ENCODE results near the gene VPS35L. TPM values are rescaled to one million over a fixed set of nuclear protein-coding genes. Genes with fewer than 3 reads are reported as not detected.

The VPS35L gene
- total and polyA plus RNA-seq, 2 experiments from 2014 or later, result 48.0 to 54.6 TPM

DNA sequence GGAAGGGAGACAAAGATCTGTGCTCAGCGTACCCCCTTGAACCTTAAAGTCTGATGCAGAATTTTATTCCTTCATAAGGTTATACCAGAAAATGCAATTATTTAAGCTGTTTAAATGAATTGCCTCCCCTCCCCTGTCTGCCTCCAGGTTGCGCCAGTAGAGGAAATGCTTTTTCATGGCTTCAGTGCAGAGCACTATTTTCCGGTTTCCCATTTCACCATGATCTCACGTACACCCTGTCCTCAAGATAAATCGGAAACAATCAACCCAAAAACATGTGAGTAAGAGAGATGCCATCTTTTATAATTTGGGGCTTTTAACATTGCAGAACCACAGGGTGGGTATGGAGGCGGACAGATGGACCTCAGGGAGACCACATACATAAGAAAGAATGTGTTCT, 178.0 kb downstream of the VPS35L start:
- TF ChIP-seq, protein P1, sequence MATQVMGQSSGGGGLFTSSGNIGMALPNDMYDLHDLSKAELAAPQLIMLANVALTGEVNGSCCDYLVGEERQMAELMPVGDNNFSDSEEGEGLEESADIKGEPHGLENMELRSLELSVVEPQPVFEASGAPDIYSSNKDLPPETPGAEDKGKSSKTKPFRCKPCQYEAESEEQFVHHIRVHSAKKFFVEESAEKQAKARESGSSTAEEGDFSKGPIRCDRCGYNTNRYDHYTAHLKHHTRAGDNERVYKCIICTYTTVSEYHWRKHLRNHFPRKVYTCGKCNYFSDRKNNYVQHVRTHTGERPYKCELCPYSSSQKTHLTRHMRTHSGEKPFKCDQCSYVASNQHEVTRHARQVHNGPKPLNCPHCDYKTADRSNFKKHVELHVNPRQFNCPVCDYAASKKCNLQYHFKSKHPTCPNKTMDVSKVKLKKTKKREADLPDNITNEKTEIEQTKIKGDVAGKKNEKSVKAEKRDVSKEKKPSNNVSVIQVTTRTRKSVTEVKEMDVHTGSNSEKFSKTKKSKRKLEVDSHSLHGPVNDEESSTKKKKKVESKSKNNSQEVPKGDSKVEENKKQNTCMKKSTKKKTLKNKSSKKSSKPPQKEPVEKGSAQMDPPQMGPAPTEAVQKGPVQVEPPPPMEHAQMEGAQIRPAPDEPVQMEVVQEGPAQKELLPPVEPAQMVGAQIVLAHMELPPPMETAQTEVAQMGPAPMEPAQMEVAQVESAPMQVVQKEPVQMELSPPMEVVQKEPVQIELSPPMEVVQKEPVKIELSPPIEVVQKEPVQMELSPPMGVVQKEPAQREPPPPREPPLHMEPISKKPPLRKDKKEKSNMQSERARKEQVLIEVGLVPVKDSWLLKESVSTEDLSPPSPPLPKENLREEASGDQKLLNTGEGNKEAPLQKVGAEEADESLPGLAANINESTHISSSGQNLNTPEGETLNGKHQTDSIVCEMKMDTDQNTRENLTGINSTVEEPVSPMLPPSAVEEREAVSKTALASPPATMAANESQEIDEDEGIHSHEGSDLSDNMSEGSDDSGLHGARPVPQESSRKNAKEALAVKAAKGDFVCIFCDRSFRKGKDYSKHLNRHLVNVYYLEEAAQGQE (IDR thresholded peaks at IDR 0.05; ENCODE audit: unreplicated experiment), result no peak
- TF ChIP-seq NANOG (IDR thresholded peaks at IDR 0.05; ENCODE audit: borderline replicate concordance) (no peak), STAT1 (IDR thresholded peaks at IDR 0.05; ENCODE audit: unreplicated experiment) (no peak), ZNF114 (CRISPR knock-in tag; IDR thresholded peaks at IDR 0.05) (no peak), EZH2 (IDR thresholded peaks at IDR 0.05; ENCODE audit: low read depth, unreplicated experiment) (no peak), POLR2AphosphoS5 (IDR thresholded peaks at IDR 0.05; ENCODE audit: low read depth) (no peak), CREB1 (CRISPR knock-in tag; IDR thresholded peaks at IDR 0.05; ENCODE audit: low read depth) (no peak), JUNB (IDR thresholded peaks at IDR 0.05; ENCODE audit: unreplicated experiment) (no peak), ZNF331 (CRISPR knock-in tag; IDR thresholded peaks at IDR 0.05; ENCODE audit: low read depth) (no peak), EZH2phosphoT487 (IDR thresholded peaks at IDR 0.05; ENCODE audit: unreplicated experiment) (no peak)
- TF ChIP-seq, protein P2, sequence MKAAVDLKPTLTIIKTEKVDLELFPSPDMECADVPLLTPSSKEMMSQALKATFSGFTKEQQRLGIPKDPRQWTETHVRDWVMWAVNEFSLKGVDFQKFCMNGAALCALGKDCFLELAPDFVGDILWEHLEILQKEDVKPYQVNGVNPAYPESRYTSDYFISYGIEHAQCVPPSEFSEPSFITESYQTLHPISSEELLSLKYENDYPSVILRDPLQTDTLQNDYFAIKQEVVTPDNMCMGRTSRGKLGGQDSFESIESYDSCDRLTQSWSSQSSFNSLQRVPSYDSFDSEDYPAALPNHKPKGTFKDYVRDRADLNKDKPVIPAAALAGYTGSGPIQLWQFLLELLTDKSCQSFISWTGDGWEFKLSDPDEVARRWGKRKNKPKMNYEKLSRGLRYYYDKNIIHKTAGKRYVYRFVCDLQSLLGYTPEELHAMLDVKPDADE (IDR thresholded peaks at IDR 0.05), result no peak
- TF ChIP-seq, protein P3, sequence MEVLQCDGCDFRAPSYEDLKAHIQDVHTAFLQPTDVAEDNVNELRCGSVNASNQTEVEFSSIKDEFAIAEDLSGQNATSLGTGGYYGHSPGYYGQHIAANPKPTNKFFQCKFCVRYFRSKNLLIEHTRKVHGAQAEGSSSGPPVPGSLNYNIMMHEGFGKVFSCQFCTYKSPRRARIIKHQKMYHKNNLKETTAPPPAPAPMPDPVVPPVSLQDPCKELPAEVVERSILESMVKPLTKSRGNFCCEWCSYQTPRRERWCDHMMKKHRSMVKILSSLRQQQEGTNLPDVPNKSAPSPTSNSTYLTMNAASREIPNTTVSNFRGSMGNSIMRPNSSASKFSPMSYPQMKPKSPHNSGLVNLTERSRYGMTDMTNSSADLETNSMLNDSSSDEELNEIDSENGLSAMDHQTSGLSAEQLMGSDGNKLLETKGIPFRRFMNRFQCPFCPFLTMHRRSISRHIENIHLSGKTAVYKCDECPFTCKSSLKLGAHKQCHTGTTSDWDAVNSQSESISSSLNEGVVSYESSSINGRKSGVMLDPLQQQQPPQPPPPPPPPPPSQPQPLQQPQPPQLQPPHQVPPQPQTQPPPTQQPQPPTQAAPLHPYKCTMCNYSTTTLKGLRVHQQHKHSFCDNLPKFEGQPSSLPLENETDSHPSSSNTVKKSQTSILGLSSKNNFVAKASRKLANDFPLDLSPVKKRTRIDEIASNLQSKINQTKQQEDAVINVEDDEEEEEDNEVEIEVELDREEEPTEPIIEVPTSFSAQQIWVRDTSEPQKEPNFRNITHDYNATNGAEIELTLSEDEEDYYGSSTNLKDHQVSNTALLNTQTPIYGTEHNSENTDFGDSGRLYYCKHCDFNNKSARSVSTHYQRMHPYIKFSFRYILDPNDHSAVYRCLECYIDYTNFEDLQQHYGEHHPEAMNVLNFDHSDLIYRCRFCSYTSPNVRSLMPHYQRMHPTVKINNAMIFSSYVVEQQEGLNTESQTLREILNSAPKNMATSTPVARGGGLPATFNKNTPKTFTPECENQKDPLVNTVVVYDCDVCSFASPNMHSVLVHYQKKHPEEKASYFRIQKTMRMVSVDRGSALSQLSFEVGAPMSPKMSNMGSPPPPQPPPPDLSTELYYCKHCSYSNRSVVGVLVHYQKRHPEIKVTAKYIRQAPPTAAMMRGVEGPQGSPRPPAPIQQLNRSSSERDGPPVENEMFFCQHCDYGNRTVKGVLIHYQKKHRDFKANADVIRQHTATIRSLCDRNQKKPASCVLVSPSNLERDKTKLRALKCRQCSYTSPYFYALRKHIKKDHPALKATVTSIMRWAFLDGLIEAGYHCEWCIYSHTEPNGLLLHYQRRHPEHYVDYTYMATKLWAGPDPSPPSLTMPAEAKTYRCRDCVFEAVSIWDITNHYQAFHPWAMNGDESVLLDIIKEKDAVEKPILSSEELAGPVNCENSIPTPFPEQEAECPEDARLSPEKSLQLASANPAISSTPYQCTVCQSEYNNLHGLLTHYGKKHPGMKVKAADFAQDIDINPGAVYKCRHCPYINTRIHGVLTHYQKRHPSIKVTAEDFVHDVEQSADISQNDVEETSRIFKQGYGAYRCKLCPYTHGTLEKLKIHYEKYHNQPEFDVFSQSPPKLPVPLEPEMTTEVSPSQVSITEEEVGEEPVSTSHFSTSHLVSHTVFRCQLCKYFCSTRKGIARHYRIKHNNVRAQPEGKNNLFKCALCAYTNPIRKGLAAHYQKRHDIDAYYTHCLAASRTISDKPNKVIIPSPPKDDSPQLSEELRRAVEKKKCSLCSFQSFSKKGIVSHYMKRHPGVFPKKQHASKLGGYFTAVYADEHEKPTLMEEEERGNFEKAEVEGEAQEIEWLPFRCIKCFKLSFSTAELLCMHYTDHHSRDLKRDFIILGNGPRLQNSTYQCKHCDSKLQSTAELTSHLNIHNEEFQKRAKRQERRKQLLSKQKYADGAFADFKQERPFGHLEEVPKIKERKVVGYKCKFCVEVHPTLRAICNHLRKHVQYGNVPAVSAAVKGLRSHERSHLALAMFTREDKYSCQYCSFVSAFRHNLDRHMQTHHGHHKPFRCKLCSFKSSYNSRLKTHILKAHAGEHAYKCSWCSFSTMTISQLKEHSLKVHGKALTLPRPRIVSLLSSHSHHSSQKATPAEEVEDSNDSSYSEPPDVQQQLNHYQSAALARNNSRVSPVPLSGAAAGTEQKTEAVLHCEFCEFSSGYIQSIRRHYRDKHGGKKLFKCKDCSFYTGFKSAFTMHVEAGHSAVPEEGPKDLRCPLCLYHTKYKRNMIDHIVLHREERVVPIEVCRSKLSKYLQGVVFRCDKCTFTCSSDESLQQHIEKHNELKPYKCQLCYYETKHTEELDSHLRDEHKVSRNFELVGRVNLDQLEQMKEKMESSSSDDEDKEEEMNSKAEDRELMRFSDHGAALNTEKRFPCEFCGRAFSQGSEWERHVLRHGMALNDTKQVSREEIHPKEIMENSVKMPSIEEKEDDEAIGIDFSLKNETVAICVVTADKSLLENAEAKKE (CRISPR knock-in tag; IDR thresholded peaks at IDR 0.05), result no peak
- TF ChIP-seq, protein P4, sequence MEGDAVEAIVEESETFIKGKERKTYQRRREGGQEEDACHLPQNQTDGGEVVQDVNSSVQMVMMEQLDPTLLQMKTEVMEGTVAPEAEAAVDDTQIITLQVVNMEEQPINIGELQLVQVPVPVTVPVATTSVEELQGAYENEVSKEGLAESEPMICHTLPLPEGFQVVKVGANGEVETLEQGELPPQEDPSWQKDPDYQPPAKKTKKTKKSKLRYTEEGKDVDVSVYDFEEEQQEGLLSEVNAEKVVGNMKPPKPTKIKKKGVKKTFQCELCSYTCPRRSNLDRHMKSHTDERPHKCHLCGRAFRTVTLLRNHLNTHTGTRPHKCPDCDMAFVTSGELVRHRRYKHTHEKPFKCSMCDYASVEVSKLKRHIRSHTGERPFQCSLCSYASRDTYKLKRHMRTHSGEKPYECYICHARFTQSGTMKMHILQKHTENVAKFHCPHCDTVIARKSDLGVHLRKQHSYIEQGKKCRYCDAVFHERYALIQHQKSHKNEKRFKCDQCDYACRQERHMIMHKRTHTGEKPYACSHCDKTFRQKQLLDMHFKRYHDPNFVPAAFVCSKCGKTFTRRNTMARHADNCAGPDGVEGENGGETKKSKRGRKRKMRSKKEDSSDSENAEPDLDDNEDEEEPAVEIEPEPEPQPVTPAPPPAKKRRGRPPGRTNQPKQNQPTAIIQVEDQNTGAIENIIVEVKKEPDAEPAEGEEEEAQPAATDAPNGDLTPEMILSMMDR (conservative IDR thresholded peaks at IDR 0.05; ENCODE audit: low read depth in 2 of 2), result no peak
- Histone ChIP-seq H4K20me1 (replicated peaks; ENCODE audit: insufficient read depth) (no peaks in the 10 kb centered on the region), H3K27me3 (ENCODE audit: insufficient read depth) (no peaks in the 10 kb centered on the region), H3F3A (replicated peaks; ENCODE audit: low read depth) (no peaks in the 10 kb centered on the region), H3K4me2 (no peak overlapping the region), H3K4me1 (ENCODE audit: insufficient read depth) (no peaks in the 10 kb centered on the region), H3K36me3 (ENCODE audit: insufficient read depth) (no peaks in the 10 kb centered on the region; the same call in 1 of the 2 replicates), H3K79me2 (replicated peaks; ENCODE audit: insufficient read depth) (no peaks in the 10 kb centered on the region), H2AFZ (no peak overlapping the region), H3K4me3 (no peak overlapping the region), H3K9me2 (ENCODE audit: insufficient read depth) (no peaks in the 10 kb centered on the region), H3K27ac (ENCODE audit: low read depth) (no peak overlapping the region)
- H3K4me1 Mint-ChIP-seq, result peaks cover 11% of the 10 kb centered on the region
- H3K4me3 Mint-ChIP-seq, result no peak overlapping the region
- no peak for ATAC-seq
- DNase-seq (ENCODE audit: low spot score), result no peak
- no peak overlapping the region for H3K27ac Mint-ChIP-seq
- no peaks in the 10 kb centered on the region for H3K27me3 Mint-ChIP-seq (ENCODE audit: insufficient read depth, low read depth, poor library complexity)
- no peaks in the 10 kb centered on the region for H3K9me3 Mint-ChIP-seq
- H3K36me3 Mint-ChIP-seq (ENCODE audit: low read depth), result peaks cover 9% of the 10 kb centered on the region; the same call in 2 of the 3 replicates
